Measurements from ENCODE around the gene MAP1LC3C.

Gene MAP1LC3C

GRCh38 chr1:241999026-241999425 is at the start of gene MAP1LC3C:
Gene MAP1LC3C, minus strand, starts transcription at chr1:241999098. Its CDS starts 90 bp downstream, at chr1:241999008.
- no peak for DNase-seq

GRCh38 chr1:242043165-242043564 is 44.3 kb upstream of the MAP1LC3C start:
- no peak for DNase-seq

- no peak for DNase-seq
Measured at GRCh38 chr1:242034392-242034791, 35.5 kb upstream of the MAP1LC3C start.

GRCh38 chr1:242033447-242033846 is 34.5 kb upstream of the MAP1LC3C start:
- DNase-seq: no peak

- no peak for DNase-seq
Measured at GRCh38 chr1:242030071-242030470, 31.2 kb upstream of the MAP1LC3C start.

- no peak for DNase-seq
Measured at GRCh38 chr1:242025681-242026080, 26.8 kb upstream of the MAP1LC3C start.

- DNase-seq: no peak
Measured at GRCh38 chr1:242023805-242024204, 24.9 kb upstream of the MAP1LC3C start.

GRCh38 chr1:242019018-242019417 is 20.1 kb upstream of the MAP1LC3C start:
- DNase-seq: no peak

- peak; percentile 39 for DNase-seq
Measured at GRCh38 chr1:242017580-242018233, 18.8 kb upstream of the MAP1LC3C start.

- no peak for DNase-seq
Measured at GRCh38 chr1:242016479-242016878, 17.6 kb upstream of the MAP1LC3C start.

- DNase-seq: no peak
Measured at GRCh38 chr1:242011894-242012660, 13.2 kb upstream of the MAP1LC3C start.

- no peak for DNase-seq
Measured at GRCh38 chr1:242008826-242009495, 10.1 kb upstream of the MAP1LC3C start.

- DNase-seq: no peak
Measured at GRCh38 chr1:242006976-242007375, 8.1 kb upstream of the MAP1LC3C start.

GRCh38 chr1:242005866-242006535 is 7.1 kb upstream of the MAP1LC3C start:
- DNase-seq: no peak

- DNase-seq: no peak
Measured at GRCh38 chr1:242004751-242005495, 6.0 kb upstream of the MAP1LC3C start.

GRCh38 chr1:242002510-242002909 is 3.6 kb upstream of the MAP1LC3C start:
- DNase-seq: no peak

GRCh38 chr1:242002072-242002471 is 3.2 kb upstream of the MAP1LC3C start:
- DNase-seq: no peak

- DNase-seq: no peak
Measured at GRCh38 chr1:242000434-242000833, 1.5 kb upstream of the MAP1LC3C start.

GRCh38 chr1:241998412-241998921 is 431 bp downstream of the MAP1LC3C start:
- DNase-seq: no peak

- no peak for DNase-seq
Measured at GRCh38 chr1:241997401-241997998, 1.4 kb downstream of the MAP1LC3C start.

- DNase-seq: no peak
Measured at GRCh38 chr1:241994171-241994570, 4.7 kb downstream of the MAP1LC3C start.

- DNase-seq: no peak
Measured at GRCh38 chr1:241992734-241993133, 6.2 kb downstream of the MAP1LC3C start.
